Mesendoderm (in vitro differentiated cells): ENCODE data around the gene SLC26A1.
A peak's percentile ranks its signal among the peaks of the same experiment; 100 is the strongest.

Source experiments
- DNase-seq: peaks from one replicate; pipeline ENCODE4 v3.0.0; 2013
- H2AK5ac ChIP-seq: 2 replicates; pipeline ENCODE4 v1.6.1; 2013; ENCODE audit warnings: low read length, inconsistent platforms
- H2BK120ac ChIP-seq: 2 replicates; pipeline ENCODE4 v1.6.1; 2013; ENCODE audit warnings: low read depth, mild to moderate bottlenecking, low read length, moderate library complexity, mixed read lengths
- H2BK15ac ChIP-seq: replicated peaks from 2 replicates; pipeline ENCODE4 v1.6.1; 2013; ENCODE audit warnings: low read depth, mild to moderate bottlenecking, moderate library complexity
- H2BK5ac ChIP-seq: 2 replicates; pipeline ENCODE4 v1.6.1; 2013; ENCODE audit warnings: low read length, inconsistent platforms
- H3K18ac ChIP-seq: 2 replicates; pipeline ENCODE4 v1.6.1; 2013; ENCODE audit warnings: mild to moderate bottlenecking, low read length, mixed read lengths
- H3K23ac ChIP-seq: one replicate; pipeline ENCODE4 v1.6.1; 2013; ENCODE audit warnings: low read length
- H3K27ac ChIP-seq: 2 replicates; pipeline ENCODE4 v1.5.1; 2013; ENCODE audit warnings: low read depth, mild to moderate bottlenecking, inconsistent platforms, low read length, moderate library complexity
- H3K27me3 ChIP-seq: 2 replicates; pipeline ENCODE4 v1.6.1; 2013; ENCODE audit warnings: low read length, control low read depth, mild to moderate bottlenecking, inconsistent platforms; ENCODE audit not compliant: insufficient read depth, poor library complexity
- H3K36me3 ChIP-seq: 2 replicates; pipeline ENCODE4 v1.6.1; 2013; ENCODE audit warnings: low read length, inconsistent platforms; ENCODE audit not compliant: control insufficient read depth, insufficient read depth
- H3K4ac ChIP-seq: one replicate; pipeline ENCODE4 v1.6.1; 2013; ENCODE audit warnings: low read depth, mild to moderate bottlenecking, low read length, moderate library complexity
- H3K4me1 ChIP-seq: 2 replicates; pipeline ENCODE4 v1.6.1; 2013; ENCODE audit warnings: low read depth, low read length, inconsistent platforms; ENCODE audit not compliant: control insufficient read depth
- H3K4me2 ChIP-seq: 2 replicates; pipeline ENCODE4 v1.6.1; 2013; ENCODE audit warnings: low read length
- H3K4me3 ChIP-seq: 2 replicates; pipeline ENCODE4 v1.5.1; 2013; ENCODE audit warnings: mild to moderate bottlenecking, low read length
- H3K56ac ChIP-seq: one replicate; pipeline ENCODE4 v1.6.1; 2013; ENCODE audit warnings: low read length
- H3K79me1 ChIP-seq: 2 replicates; pipeline ENCODE4 v1.6.1; 2013; ENCODE audit warnings: low read length, inconsistent platforms
- H3K79me2 ChIP-seq: 2 replicates; pipeline ENCODE4 v1.6.1; 2013; ENCODE audit warnings: mild to moderate bottlenecking, low read length; ENCODE audit not compliant: control insufficient read depth, insufficient read depth
- H3K9ac ChIP-seq: 2 replicates; pipeline ENCODE4 v1.6.1; 2013; ENCODE audit warnings: low read length, inconsistent platforms
- H4K5ac ChIP-seq: one replicate; pipeline ENCODE4 v1.6.1; 2013; ENCODE audit warnings: low read length
- H4K8ac ChIP-seq: one replicate; pipeline ENCODE4 v1.6.1; 2013; ENCODE audit warnings: low read depth, mild to moderate bottlenecking, control low read depth, low read length, moderate library complexity
- WGBS: extraction: QIAGEN DNeasy Blood & Tissue Kit; methylation state at CpG from one replicate; pipeline ENCODE4 v1.1.7; 2013; ENCODE audit warnings: low lambda C conversion rate, missing lambda C conversion rate; ENCODE audit not compliant: insufficient coverage; ENCODE audit errors: extremely low coverage; 5-methylcytosine and 5-hydroxymethylcytosine counted together

The SLC26A1 gene

GRCh38 chr4:988726-989721 lies 4.2 kb downstream of the SLC26A1 start:
- no CpG with 5 or more reads among the region's 69 CpGs for WGBS
- Histone ChIP-seq H2BK5ac (no peak overlapping the region), H4K5ac (no peak overlapping the region), H3K79me2 (no peaks in the 10 kb centered on the region), H3K79me1 (no peaks in the 10 kb centered on the region), H3K27me3 (no peaks in the 10 kb centered on the region), H4K8ac (no peak overlapping the region), H3K4me1 (no peaks in the 10 kb centered on the region), H2BK120ac (no peak overlapping the region), H2BK15ac (no peak overlapping the region), H3K56ac (no peak overlapping the region), H3K4me2 (no peak overlapping the region), H3K18ac (no peak overlapping the region), H3K23ac (no peak overlapping the region), H3K27ac (no peak overlapping the region), H3K9ac (no peak overlapping the region), H3K4me3 (no peak overlapping the region), H2AK5ac (no peak overlapping the region), H3K4ac (no peak overlapping the region), H3K36me3 (no peaks in the 10 kb centered on the region)
- no peak for DNase-seq

- no peak overlapping the region for H3K56ac ChIP-seq
- H3K79me1 ChIP-seq = no peaks in the 10 kb centered on the region
- H2AK5ac ChIP-seq = no peak overlapping the region
- no peaks in the 10 kb centered on the region for H3K79me2 ChIP-seq
- no peak overlapping the region for H4K5ac ChIP-seq
- H3K18ac ChIP-seq = no peak overlapping the region
- no peak overlapping the region for H3K4me3 ChIP-seq
- H3K36me3 ChIP-seq = no peaks in the 10 kb centered on the region
- H3K27ac ChIP-seq = no peak overlapping the region
- WGBS = no CpG with 5 or more reads among the region's 37 CpGs
- no peak overlapping the region for H3K4me2 ChIP-seq
- no peaks in the 10 kb centered on the region for H3K4me1 ChIP-seq
- H3K23ac ChIP-seq = no peak overlapping the region
- H4K8ac ChIP-seq = no peak overlapping the region
- no peak overlapping the region for H3K4ac ChIP-seq
- no peaks in the 10 kb centered on the region for H3K27me3 ChIP-seq
- no peak overlapping the region for H2BK15ac ChIP-seq
- no peak overlapping the region for H2BK5ac ChIP-seq
- peak overlapping the region; percentile 29 for H3K9ac ChIP-seq
- DNase-seq = no peak
- H2BK120ac ChIP-seq = no peak overlapping the region
Observed at GRCh38 chr4:987624-988513, 5.3 kb downstream of the SLC26A1 start.

- Histone ChIP-seq H3K4ac (no peak within 1 kb of the TSS), H3K36me3 (no peaks in the 10 kb centered on the region), H4K8ac (peak within 1 kb of the TSS; percentile 44), H3K23ac (no peak within 1 kb of the TSS), H3K4me2 (peak within 1 kb of the TSS; percentile 84), H2BK15ac (no peak within 1 kb of the TSS), H3K4me3 (peak within 1 kb of the TSS; percentile 28), H3K79me2 (no peaks in the 10 kb centered on the region), H3K56ac (peak within 1 kb of the TSS; percentile 88), H3K18ac (peak within 1 kb of the TSS; percentile 25), H3K9ac (peak within 1 kb of the TSS; percentile 72), H3K27ac (no peak within 1 kb of the TSS), H2BK5ac (no peak within 1 kb of the TSS), H2BK120ac (no peak within 1 kb of the TSS), H3K4me1 (no peaks in the 10 kb centered on the region), H2AK5ac (no peak within 1 kb of the TSS), H3K79me1 (no peaks in the 10 kb centered on the region), H3K27me3 (no peaks in the 10 kb centered on the region), H4K5ac (no peak within 1 kb of the TSS)
- WGBS = no CpG with 5 or more reads among the region's 69 CpGs
- DNase-seq = peak; percentile 60
Observed at GRCh38 chr4:986879-987623, 6.2 kb downstream of the SLC26A1 start, which contains the start of gene IDUA. Gene IDUA, plus strand, starts transcription at chr4:987044. Its CDS starts 41 bp downstream, at chr4:987085.

GRCh38 chr4:986428-986878 lies 6.8 kb downstream of the SLC26A1 start:
- WGBS = no CpG with 5 or more reads among the region's 14 CpGs
- H3K27me3 ChIP-seq = no peaks in the 10 kb centered on the region
- H2BK15ac ChIP-seq = no peak overlapping the region
- H3K4me2 ChIP-seq = peak overlapping the region; percentile 84
- H3K23ac ChIP-seq = no peak overlapping the region
- H2BK5ac ChIP-seq = no peak overlapping the region
- no peak overlapping the region for H3K4ac ChIP-seq
- H2BK120ac ChIP-seq = no peak overlapping the region
- no peak for DNase-seq
- H3K36me3 ChIP-seq = no peaks in the 10 kb centered on the region
- no peaks in the 10 kb centered on the region for H3K4me1 ChIP-seq
- H4K8ac ChIP-seq = no peak overlapping the region
- no peak overlapping the region for H4K5ac ChIP-seq
- no peak overlapping the region for H2AK5ac ChIP-seq
- H3K79me1 ChIP-seq = no peaks in the 10 kb centered on the region
- H3K79me2 ChIP-seq = no peaks in the 10 kb centered on the region
- H3K27ac ChIP-seq = no peak overlapping the region
- H3K56ac ChIP-seq = peak overlapping the region; percentile 88
- H3K18ac ChIP-seq = peak overlapping the region; percentile 25
- peak overlapping the region; percentile 28 for H3K4me3 ChIP-seq
- peak overlapping the region; percentile 72 for H3K9ac ChIP-seq

- peak; percentile 71 for DNase-seq
- Histone ChIP-seq H3K56ac (no peak overlapping the region), H2BK15ac (no peak overlapping the region), H3K79me2 (no peaks in the 10 kb centered on the region), H3K4me2 (peak overlapping the region; percentile 1), H3K4ac (no peak overlapping the region), H3K27ac (no peak overlapping the region), H3K23ac (no peak overlapping the region), H3K4me3 (no peak overlapping the region), H4K5ac (no peak overlapping the region), H3K36me3 (no peaks in the 10 kb centered on the region), H2BK120ac (no peak overlapping the region), H3K4me1 (no peaks in the 10 kb centered on the region), H3K27me3 (no peaks in the 10 kb centered on the region), H3K79me1 (no peaks in the 10 kb centered on the region), H3K9ac (no peak overlapping the region), H2BK5ac (no peak overlapping the region), H4K8ac (no peak overlapping the region), H3K18ac (no peak overlapping the region), H2AK5ac (no peak overlapping the region)
- no CpG with 5 or more reads among the region's 23 CpGs for WGBS
Observed at GRCh38 chr4:985123-985830, 7.9 kb downstream of the SLC26A1 start.
